Stimulated activated CD4-positive, alpha-beta T cell treated with anti-CD3 and anti-CD28 coated beads, Interleukin-2, amount 100 ng/mL, for 4 hours (primary cell): ENCODE data around the gene PDE6B.

ENCODE experiments used
- DNase-seq: peaks from one replicate; pipeline ENCODE4 v3.0.0-alpha.2; 2020; ENCODE audit warnings: low read depth

PDE6B gene

GRCh38 chr4:600850-601515 lies 24.4 kb upstream of the PDE6B start:
- DNase-seq: peak; percentile 10

GRCh38 chr4:601612-602558 lies 23.5 kb upstream of the PDE6B start:
- DNase-seq: no peak

GRCh38 chr4:602559-602942 lies 22.8 kb upstream of the PDE6B start:
- peak; percentile 25 for DNase-seq

GRCh38 chr4:604131-604530 lies 21.2 kb upstream of the PDE6B start:
- peak; percentile 6 for DNase-seq

- no peak for DNase-seq
These were observed 19.5 kb upstream of the PDE6B start for GRCh38 chr4:605702-606425.

GRCh38 chr4:608236-608635 lies 17.1 kb upstream of the PDE6B start:
- DNase-seq: no peak

- DNase-seq: no peak
These were observed 15.8 kb upstream of the PDE6B start for GRCh38 chr4:609400-610050.

GRCh38 chr4:610411-611261 lies 14.7 kb upstream of the PDE6B start:
- DNase-seq: no peak

- DNase-seq: no peak
These were observed 13.2 kb upstream of the PDE6B start for GRCh38 chr4:612052-612748.

- no peak for DNase-seq
These were observed 12.6 kb upstream of the PDE6B start for GRCh38 chr4:612749-613125.

- no peak for DNase-seq
These were observed 12.2 kb upstream of the PDE6B start for GRCh38 chr4:613126-613525.

GRCh38 chr4:616091-616490 lies 9.3 kb upstream of the PDE6B start:
- no peak for DNase-seq

GRCh38 chr4:616911-617643 lies 8.3 kb upstream of the PDE6B start:
- no peak for DNase-seq

- DNase-seq: no peak
These were observed 7.4 kb upstream of the PDE6B start for GRCh38 chr4:617644-618641.

GRCh38 chr4:620201-620600 lies 5.2 kb upstream of the PDE6B start:
- DNase-seq: no peak

- DNase-seq: no peak
These were observed 4.5 kb upstream of the PDE6B start for GRCh38 chr4:620851-621261.

- no peak for DNase-seq
These were observed 3.9 kb upstream of the PDE6B start for GRCh38 chr4:621296-622070.
